Activated CD4-positive, alpha-beta T cell treated with anti-CD3 and anti-CD28 coated beads, Interleukin-2, Interleukin-4, amounts not matched to agents 100 ng/mL and 50 ng/mL, durations not matched to agents 16 hours and 8 hours (primary cell): ENCODE results near the gene ADM2.
A peak's percentile ranks its signal among the peaks of the same experiment; 100 is the strongest.

Experiments
- DNase-seq: peaks from one replicate; pipeline ENCODE4 v3.0.0-alpha.2; 2020; ENCODE audit warnings: low spot score

Gene ADM2

GRCh38 chr22:50467773-50468440 lies 13.4 kb upstream of the ADM2 start:
- DNase-seq: no peak

DNA sequence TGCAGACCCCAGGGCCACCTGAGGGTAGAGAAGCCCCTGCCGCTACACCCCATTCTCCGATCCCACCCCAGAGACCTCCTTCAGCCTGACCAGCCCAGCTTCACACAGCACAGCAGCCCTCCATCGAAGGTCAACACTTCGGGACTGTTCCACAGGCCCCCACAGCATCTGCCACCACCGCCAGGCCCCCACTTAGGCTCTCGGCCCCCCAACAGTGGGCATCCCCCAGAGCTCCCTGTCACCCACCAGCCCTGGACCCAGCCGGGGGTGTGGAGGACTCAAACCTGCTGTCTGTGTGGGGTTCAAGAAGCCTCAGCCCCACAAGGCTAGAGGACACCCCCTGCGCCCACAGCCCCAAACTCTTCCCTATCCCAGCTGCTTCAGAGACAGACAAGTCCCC lies 12.7 kb upstream of the ADM2 start:
- DNase-seq: no peak

DNA sequence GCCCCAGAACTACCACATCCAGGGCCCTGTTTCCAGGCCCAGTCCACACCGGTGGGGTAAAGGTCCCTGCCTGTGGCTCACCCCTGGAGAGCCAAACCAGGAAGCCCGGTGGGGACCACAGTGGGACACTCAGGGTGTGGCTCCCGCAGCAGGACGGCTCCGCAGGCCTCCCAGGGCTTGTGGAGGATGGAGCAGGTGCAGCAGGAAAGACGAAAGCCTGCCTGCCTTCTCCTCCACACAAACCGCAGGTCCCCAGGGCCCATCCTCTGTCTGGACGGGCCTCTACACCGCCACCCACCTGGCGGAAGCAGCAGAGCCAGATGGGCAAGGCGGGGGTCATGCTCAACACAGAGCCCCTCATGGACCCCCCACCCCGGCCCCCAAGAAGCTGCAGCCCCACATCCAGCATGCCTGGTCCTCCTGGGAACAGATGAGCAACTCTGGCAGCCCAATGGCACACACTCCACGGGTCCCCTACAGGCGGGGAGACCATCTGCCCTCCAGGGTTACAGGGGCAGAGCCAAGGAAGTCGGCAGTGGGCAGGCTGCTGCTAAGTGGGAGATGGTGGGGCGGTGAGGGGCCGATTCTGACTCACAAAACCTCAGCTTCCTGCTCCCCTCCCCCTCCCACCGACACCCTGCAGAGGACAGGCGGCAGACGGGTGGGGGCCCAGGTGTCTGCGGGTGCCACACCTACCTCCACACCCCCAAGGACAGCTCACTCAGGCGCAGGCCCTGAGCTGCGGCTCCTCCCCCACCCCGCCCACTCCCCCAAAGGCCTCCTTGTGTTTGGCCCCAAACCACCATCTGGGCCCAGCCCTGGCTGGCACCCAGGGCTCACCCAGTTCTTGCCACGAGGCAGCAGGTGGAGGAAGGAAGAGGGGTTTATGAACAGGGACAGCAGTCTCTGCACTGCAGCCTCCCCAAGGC lies 11.7 kb upstream of the ADM2 start:
- peak; percentile 98 for DNase-seq

DNA sequence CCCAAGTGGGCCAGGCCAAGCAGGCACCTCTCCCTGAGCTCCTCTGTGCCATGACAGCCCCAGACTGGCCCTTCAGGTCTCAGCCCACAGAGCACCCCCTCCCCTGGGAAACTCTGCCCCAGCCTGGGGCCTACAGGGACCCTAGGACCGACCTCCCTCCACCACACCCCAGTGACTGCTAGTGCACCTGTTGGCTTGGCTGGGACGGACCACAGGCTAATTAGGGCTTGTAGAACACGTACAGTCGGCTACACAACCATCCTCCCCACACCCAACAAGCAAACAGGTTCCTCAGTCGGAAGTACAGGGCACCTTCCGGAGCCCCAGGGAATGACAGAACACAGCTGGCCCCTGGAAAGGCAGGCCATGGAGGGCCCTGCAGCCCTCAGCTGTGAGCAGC lies 10.9 kb upstream of the ADM2 start:
- no peak for DNase-seq

DNA sequence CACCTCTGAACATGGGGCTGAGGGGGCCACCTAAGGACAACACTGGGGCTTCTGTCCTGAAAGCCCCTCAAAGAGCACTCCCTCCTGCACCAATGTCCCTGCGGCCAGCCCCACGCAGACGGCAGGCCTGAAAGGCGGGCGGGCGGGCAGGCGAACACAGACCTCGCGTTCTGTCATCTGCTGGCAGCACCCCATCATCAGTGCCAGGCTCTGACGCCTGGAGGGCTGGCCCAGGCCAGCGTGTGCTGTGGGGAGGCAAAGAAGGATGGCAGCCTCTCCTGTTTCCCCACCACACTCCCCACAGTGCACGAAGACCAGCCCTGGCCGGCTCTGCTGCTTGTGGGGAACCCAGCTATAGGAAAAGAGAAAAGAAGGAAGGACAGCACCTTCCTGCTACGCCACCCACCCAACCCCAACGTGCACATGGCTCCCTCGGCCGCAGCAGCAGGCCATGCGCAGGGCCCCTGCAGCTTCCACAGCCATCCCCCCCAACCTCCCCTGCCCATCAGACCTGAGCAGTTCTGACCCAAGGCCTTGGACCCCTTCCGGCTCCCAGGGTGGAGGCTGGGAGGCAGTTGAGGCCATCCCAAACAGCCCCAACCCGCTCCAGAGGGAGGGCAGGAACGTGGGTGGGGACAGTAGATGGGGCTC lies 10.0 kb upstream of the ADM2 start:
- DNase-seq: no peak

GRCh38 chr22:50471962-50472361 lies 9.4 kb upstream of the ADM2 start:
- DNase-seq: no peak

GRCh38 chr22:50473088-50473487 lies 8.3 kb upstream of the ADM2 start:
- peak; percentile 62 for DNase-seq

DNA sequence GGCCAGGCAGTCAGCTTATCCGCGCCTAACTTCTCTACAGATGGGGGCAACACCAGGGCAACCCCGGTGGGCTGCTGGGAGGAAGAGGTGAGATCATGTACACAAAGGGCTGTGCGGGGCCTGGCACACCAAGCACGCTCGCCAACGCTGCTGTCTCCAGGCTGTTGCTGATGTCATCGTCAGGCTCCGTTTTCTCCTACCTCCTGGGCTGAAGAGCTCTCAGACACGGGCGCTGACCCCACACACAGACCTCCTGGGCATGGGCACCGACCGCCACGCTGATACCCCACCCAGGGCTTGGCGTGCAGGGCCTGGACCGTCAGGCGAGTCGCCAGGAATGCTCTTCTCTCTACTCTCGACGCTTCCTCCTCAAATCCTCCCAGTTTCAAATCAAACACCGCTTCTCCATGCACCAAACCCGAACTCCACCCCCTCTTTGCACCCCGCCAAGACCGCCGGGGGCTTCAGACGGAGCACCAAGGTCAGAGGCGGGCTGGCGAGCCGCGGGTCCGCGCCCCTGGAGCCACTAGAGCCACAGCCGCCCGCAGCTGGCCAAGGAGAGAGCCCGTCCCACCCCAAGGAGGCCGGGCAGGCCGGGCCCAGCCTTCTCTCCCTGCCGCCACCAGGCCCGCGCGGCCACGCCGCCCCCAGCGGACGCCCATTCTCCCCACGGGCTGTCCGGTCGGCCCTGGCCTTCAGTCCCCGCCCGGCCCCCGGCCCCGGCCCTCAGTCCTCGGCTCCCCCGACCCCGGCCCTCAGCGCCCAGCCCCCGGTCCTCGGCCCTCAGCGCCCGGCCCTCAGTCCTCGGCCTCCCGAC lies 7.3 kb upstream of the ADM2 start:
- DNase-seq: peak; percentile 49

DNA sequence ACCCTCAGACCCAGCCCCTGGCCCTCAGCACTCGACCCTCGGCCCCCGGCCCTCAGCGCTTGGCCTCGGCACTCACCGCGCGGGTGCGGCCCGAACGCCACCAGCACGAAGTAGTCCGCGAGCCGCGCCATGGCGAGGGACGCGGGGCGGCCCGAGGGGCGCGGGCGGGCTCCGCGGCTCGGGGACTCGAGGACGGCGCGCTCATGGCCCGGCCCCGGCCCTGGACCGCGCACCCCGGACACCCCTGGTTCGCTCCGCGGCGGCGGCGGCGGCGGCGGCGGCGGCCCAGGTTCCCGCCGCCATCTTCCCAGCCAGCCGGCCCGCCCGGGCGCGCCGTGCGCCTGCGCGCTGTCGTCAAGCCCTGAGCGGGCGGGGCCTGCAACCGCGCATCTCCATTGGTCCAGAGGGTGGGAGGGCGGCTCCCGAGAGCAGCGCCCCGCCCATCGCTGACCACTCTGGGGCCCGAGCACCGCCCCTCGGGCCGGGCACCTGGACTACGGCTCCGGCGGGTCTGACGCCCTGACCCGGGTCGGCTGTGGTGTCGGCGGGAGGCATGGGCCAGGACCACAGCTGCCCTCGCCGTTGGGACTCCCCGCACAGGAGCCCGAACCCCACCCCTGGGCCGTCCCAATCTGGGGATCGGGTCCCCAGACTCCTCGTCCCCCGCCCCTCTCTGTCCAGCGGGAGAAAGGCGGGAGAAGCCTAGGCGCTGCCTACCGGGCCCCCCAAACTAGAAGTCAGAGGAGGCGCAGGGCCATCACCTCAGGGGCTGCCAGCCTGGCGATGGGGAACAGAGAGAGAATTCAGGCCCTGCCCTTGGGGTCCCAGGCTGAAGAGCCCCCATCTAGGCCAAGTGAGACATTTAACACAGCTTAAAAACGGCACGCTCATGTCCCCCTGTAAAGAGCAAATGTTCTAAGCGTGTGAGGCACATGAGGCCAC lies 6.4 kb upstream of the ADM2 start, which contains the start of gene SBF1:
Gene SBF1 (minus strand): TSS at position 326 of the 942 bp plus-strand sequence. CDS start 195 bp downstream, at position 131.
- DNase-seq: peak; percentile 92

GRCh38 chr22:50475652-50476002 lies 5.7 kb upstream of the ADM2 start:
- DNase-seq: no peak

GRCh38 chr22:50476868-50477267 lies 4.5 kb upstream of the ADM2 start:
- no peak for DNase-seq

DNA sequence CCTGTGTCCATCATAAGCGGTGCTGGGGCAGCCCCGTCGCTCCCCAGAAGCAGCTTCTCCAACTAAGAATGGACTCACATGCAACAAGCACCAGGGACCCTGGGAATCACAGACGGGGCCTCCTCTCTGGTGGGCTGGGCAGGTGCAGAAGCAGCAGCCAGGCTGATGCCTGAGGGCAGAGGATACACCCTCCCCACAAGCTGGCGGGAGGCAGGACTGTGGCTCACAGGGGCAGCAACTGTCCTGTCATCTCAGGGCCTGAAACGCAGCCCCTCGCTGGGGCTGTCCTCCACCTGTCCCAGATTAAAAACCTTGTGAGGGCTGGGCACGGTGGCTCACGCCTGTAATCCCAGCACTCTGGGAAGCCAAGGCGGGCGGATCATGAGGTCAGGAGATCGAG lies 3.4 kb upstream of the ADM2 start:
- DNase-seq: no peak

DNA sequence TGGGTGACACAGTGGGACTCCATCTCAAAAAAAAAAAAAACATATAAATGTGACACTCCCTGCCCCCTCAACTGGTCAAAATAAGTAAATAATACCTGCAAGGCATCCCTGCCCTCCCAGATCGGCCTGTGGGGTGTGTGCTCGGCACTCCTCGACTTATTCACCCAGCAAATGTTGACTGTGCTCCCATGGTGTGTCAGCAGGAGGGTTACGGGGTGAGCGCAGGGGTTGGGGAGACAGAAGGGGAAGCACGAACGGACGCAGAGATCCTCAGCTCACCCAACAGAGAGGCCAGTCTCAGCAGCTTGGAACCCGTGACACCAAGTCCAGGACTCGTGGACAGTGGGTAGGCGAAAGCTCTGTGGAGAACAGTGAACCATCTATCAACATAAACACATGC lies 1.6 kb upstream of the ADM2 start:
- DNase-seq: no peak

- DNase-seq: no peak
Measured at GRCh38 chr22:50481045-50481439, 301 bp upstream of the ADM2 start.

GRCh38 chr22:50482107-50483074 lies 1.0 kb downstream of the ADM2 start:
- DNase-seq: no peak

GRCh38 chr22:50483106-50483505 lies 1.8 kb downstream of the ADM2 start:
- DNase-seq: no peak

- DNase-seq: no peak
Measured at GRCh38 chr22:50483556-50483955, 2.2 kb downstream of the ADM2 start.

- no peak for DNase-seq
Measured at GRCh38 chr22:50483977-50484853, 2.9 kb downstream of the ADM2 start.
